HEK293 (cell line): ENCODE results near the gene ATP6V0A1.

Experiments used
- CTCF ChIA-PET: fragments of 350-600 bp; formaldehyde crosslinking; extraction: SDS; loops from one replicate; lab custom pipeline; 2021; ENCODE audit warnings: antibody characterized with exemption; lab: Yijun Ruan, JAX
- POLR2A ChIA-PET: fragments of 300-600 bp; formaldehyde crosslinking; extraction: SDS; loops from one replicate; lab custom pipeline; 2020; ENCODE audit warnings: antibody characterized with exemption, inconsistent platforms; lab: Yijun Ruan, JAX
- H3K27ac ChIP-seq: fragments of 200-500 bp; sonication (Bioruptor generic); 2 replicates; pipeline ENCODE4 v1.5.1; 2014; ENCODE audit warnings: low read depth, low read length, control low read depth, inconsistent platforms; ENCODE audit errors: extremely low read depth
- H3K36me3 ChIP-seq, 2 experiments: fragments of 200-500 bp in 1 of 2; sonication (Bioruptor generic) in 1 of 2; 1 replicate in 1 of 2; 2 replicates in 1 of 2; pipeline ENCODE4 v1.5.1; 2014 to 2017; ENCODE audit warnings: inconsistent platforms in 2 of 2, low read length in 2 of 2; ENCODE audit not compliant: control insufficient read depth in 2 of 2, insufficient read depth in 1 of 2
- H3K4me1 ChIP-seq: fragments of 200-500 bp; sonication (Bioruptor generic); 2 replicates; pipeline ENCODE4 v1.5.1; 2014; ENCODE audit warnings: mild to moderate bottlenecking, low read length, inconsistent platforms; ENCODE audit not compliant: control insufficient read depth, insufficient read depth
- H3K4me3 ChIP-seq: 2 replicates; pipeline ENCODE4 v1.5.1; 2011; ENCODE audit warnings: low read depth, mild to moderate bottlenecking, control low read depth, low read length, moderate library complexity
- H3K9me3 ChIP-seq: fragments of 200-500 bp; sonication (Bioruptor generic); 2 replicates; pipeline ENCODE4 v1.5.1; 2014; ENCODE audit warnings: low read depth, low read length, inconsistent platforms; ENCODE audit not compliant: control insufficient read depth, insufficient read depth
- GLI2 ChIP-seq: fragments of 450-650 bp; formaldehyde crosslinking; IDR thresholded peaks from 2 replicates; pipeline ENCODE4; 2017; ENCODE audit warnings: missing biosample characterization, missing genetic modification characterization, low read depth, borderline replicate concordance
- IKZF3 ChIP-seq: fragments of 450-650 bp; IDR thresholded peaks from 2 replicates; pipeline ENCODE4 v1.5.0; 2018; ENCODE audit warnings: missing biosample characterization, mild to moderate bottlenecking, missing genetic modification characterization, moderate library complexity
- KLF7 ChIP-seq: fragments of 450-650 bp; formaldehyde crosslinking; IDR thresholded peaks from 2 replicates; pipeline ENCODE4 v1.5.1; 2016; ENCODE audit warnings: missing biosample characterization, missing genetic modification characterization, borderline replicate concordance
- SETDB1 ChIP-seq: IDR thresholded peaks from one replicate; pipeline ENCODE4 v1.6.1; 2017; ENCODE audit warnings: mild to moderate bottlenecking, low read length, moderate library complexity, mixed read lengths; ENCODE audit not compliant: insufficient read length
- SP2 ChIP-seq: fragments of 450-650 bp; formaldehyde crosslinking; IDR thresholded peaks from 2 replicates; pipeline ENCODE4 v1.5.1; 2016; ENCODE audit warnings: missing biosample characterization, missing genetic modification characterization
- TCF7L2 ChIP-seq: IDR thresholded peaks from 2 replicates; pipeline ENCODE4 v1.6.1; 2011; ENCODE audit warnings: low read depth, mild to moderate bottlenecking, inconsistent platforms, low read length, moderate library complexity, borderline replicate concordance
- YY2 ChIP-seq: fragments of 450-650 bp; formaldehyde crosslinking; IDR thresholded peaks from 2 replicates; pipeline ENCODE4 v1.5.1; 2016; ENCODE audit warnings: missing biosample characterization, missing genetic modification characterization
- ZBTB21 ChIP-seq: fragments of 450-650 bp; formaldehyde crosslinking; IDR thresholded peaks from 2 replicates; pipeline ENCODE4 v1.5.1; 2017; ENCODE audit warnings: missing biosample characterization, missing genetic modification characterization
- ZBTB49 ChIP-seq: fragments of 450-650 bp; formaldehyde crosslinking; IDR thresholded peaks from 2 replicates; pipeline ENCODE4 v1.5.1; 2016; ENCODE audit warnings: missing biosample characterization, missing genetic modification characterization, low read depth
- ZBTB8A ChIP-seq: fragments of 450-650 bp; formaldehyde crosslinking; IDR thresholded peaks from 2 replicates; pipeline ENCODE4 v1.5.1; 2016; ENCODE audit warnings: missing biosample characterization, missing genetic modification characterization
- ZNF10 ChIP-seq: fragments of 450-650 bp; formaldehyde crosslinking; IDR thresholded peaks from 2 replicates; pipeline ENCODE4 v1.5.1; 2017; ENCODE audit warnings: missing biosample characterization, missing genetic modification characterization
- ZNF18 ChIP-seq: fragments of 450-650 bp; formaldehyde crosslinking; IDR thresholded peaks from 2 replicates; pipeline ENCODE4 v1.5.1; 2016; ENCODE audit warnings: missing biosample characterization, missing genetic modification characterization
- ZNF184 ChIP-seq: fragments of 450-650 bp; IDR thresholded peaks from 2 replicates; pipeline ENCODE4 v1.5.1; 2018; ENCODE audit warnings: missing biosample characterization, mild to moderate bottlenecking, missing genetic modification characterization
- ZNF211 ChIP-seq: fragments of 450-650 bp; formaldehyde crosslinking; IDR thresholded peaks from 2 replicates; pipeline ENCODE4 v1.5.1; 2016; ENCODE audit warnings: low read depth, missing biosample characterization, missing genetic modification characterization
- ZNF223 ChIP-seq: fragments of 450-650 bp; formaldehyde crosslinking; IDR thresholded peaks from 2 replicates; pipeline ENCODE4 v1.5.1; 2016; ENCODE audit warnings: missing biosample characterization, missing genetic modification characterization
- ZNF302 ChIP-seq: fragments of 450-650 bp; formaldehyde crosslinking; IDR thresholded peaks from 2 replicates; pipeline ENCODE4 v1.5.1; 2016; ENCODE audit warnings: missing biosample characterization, missing genetic modification characterization, low read depth
- ZNF324 ChIP-seq: fragments of 450-650 bp; formaldehyde crosslinking; IDR thresholded peaks from 2 replicates; pipeline ENCODE4 v1.5.1; 2016; ENCODE audit warnings: missing biosample characterization, missing genetic modification characterization
- ZNF335 ChIP-seq: fragments of 450-650 bp; formaldehyde crosslinking; conservative IDR thresholded peaks from 2 replicates; pipeline ENCODE4 v1.5.1; 2016; ENCODE audit warnings: missing biosample characterization, missing genetic modification characterization
- ZNF426 ChIP-seq: fragments of 450-650 bp; formaldehyde crosslinking; IDR thresholded peaks from 2 replicates; pipeline ENCODE4 v1.5.1; 2017; ENCODE audit warnings: missing biosample characterization, missing genetic modification characterization, mild to moderate bottlenecking, inconsistent platforms, moderate library complexity
- ZNF473 ChIP-seq: fragments of 450-650 bp; formaldehyde crosslinking; IDR thresholded peaks from 2 replicates; pipeline ENCODE4 v1.5.1; 2017; ENCODE audit warnings: missing biosample characterization, missing genetic modification characterization
- ZNF624 ChIP-seq: fragments of 450-650 bp; formaldehyde crosslinking; IDR thresholded peaks from 2 replicates; pipeline ENCODE4 v1.5.1; 2017; ENCODE audit warnings: missing biosample characterization, missing genetic modification characterization
- ZNF626 ChIP-seq: fragments of 450-650 bp; sonication (Bioruptor Pico); formaldehyde crosslinking; IDR thresholded peaks from 2 replicates; pipeline ENCODE4 v1.5.1; 2018; ENCODE audit warnings: missing biosample characterization, missing genetic modification characterization, inconsistent platforms
- ZNF701 ChIP-seq: fragments of 450-650 bp; formaldehyde crosslinking; IDR thresholded peaks from 2 replicates; pipeline ENCODE4 v1.5.1; 2016; ENCODE audit warnings: missing biosample characterization, missing genetic modification characterization
- ZNF785 ChIP-seq: fragments of 450-650 bp; formaldehyde crosslinking; IDR thresholded peaks from 2 replicates; pipeline ENCODE4 v1.5.1; 2016; ENCODE audit warnings: missing biosample characterization, missing genetic modification characterization
- TF ChIP-seq, protein P1 (sequence below): fragments of 450-650 bp; formaldehyde crosslinking; IDR thresholded peaks from 2 replicates; pipeline ENCODE4 v1.5.1; 2016; ENCODE audit warnings: missing biosample characterization, missing genetic modification characterization
- TF ChIP-seq, protein P2 (sequence below): fragments of 450-650 bp; formaldehyde crosslinking; conservative IDR thresholded peaks from 2 replicates; pipeline ENCODE4 v1.5.1; 2016; ENCODE audit warnings: low read depth, missing biosample characterization, missing genetic modification characterization
- TF ChIP-seq, protein P3 (sequence below): fragments of 450-650 bp; formaldehyde crosslinking; IDR thresholded peaks from 2 replicates; pipeline ENCODE4 v1.5.1; 2016; ENCODE audit warnings: missing biosample characterization, missing genetic modification characterization

ATP6V0A1 gene

DNA sequence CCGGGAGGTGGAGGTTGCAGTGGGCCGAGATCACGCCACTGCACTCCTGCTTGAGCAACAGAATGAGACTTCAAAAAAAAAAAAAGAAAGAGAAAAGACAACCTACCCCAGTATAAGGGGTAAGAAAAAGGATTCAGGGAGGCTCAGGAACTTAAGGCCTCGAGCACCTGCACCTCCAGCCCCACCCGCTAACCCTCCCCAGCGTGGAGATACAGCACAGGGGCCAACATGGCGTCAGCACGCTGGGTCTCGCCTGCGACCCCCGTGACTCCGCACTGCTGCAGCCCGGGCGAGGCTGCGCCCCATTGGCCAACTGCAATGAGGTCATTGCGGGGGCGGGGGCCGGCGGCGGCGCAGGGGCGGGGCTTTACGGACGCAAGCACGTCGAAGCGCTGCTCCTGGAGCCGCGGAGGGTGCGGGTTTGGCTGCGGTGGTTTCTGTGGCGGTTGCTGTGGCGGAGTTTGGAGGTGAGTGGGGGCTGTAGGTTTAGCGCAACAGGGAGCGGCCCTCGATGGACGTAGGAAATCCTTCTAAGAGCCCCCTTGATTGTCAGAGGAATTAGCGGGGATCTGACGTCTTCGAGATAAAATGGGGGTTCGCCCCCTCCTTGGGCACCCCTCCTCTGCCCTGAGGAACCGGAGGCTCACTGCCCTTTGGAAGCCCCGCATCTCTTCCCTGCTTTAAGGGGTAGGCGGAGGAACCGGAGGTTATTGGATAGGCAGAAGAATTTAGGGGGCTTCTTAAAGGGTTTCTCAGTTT is at the start of gene ATP6V0A1:
ATP6V0A1 (plus strand) TSS at position 382 of the 759 bp plus-strand sequence. CDS start 2,017 bp downstream, outside the sequence.
- ChIA-PET CTCF (interaction anchor here (0.5 to 1.2 kb wide), 4 partner anchors 28 to 1839 kb away, joined by 3 read pairs; no protein-coding TSS in a partner anchor), POLR2A (interaction anchor here (0.7 to 3.7 kb wide), 5 partner anchors 31 to 528 kb away, joined by 3 to 25 read pairs (median 3); partner anchors contain the start of genes CAVIN1, ODAD4, RETREG3 and TUBG1)
- Histone ChIP-seq H3K9me3 (no peaks in the 10 kb centered on the region), H3K4me1 (peaks cover 5% of the 10 kb centered on the region), H3K27ac (peak within 1 kb of the TSS; percentile 73), H3K4me3 (peak within 1 kb of the TSS; percentile 80), H3K36me3 (peaks cover 21 to 26% of the 10 kb centered on the region in 2 experiments)
- TF ChIP-seq ZBTB8A (peak; percentile 38; the same call in 1 of the 2 replicates), ZNF335 (peak; percentile 80), GLI2 (no peak), TCF7L2 (no peak), IKZF3 (no peak), ZNF10 (no peak), ZNF473 (tag by site-specific recombination) (no peak), YY2 (tag by site-specific recombination) (0 out of 2 replicates have a peak, but pooled peaks have one; percentile 35), ZNF624 (no peak), ZNF223 (peak; percentile 8; the same call in 1 of the 2 replicates), SETDB1 (no peak), ZNF18 (tag by site-specific recombination) (no peak), KLF7 (tag by site-specific recombination) (0 out of 2 replicates have a peak, but pooled peaks have one; percentile 10), ZNF324 (tag by site-specific recombination) (0 out of 2 replicates have a peak, but pooled peaks have one; percentile 14), SP2 (peak; percentile 77), ZNF211 (no peak), ZNF785 (tag by site-specific recombination) (no peak), ZBTB49 (tag by site-specific recombination) (no peak), ZNF426 (tag by site-specific recombination) (no peak), ZNF184 (tag by site-specific recombination) (no peak), ZBTB21 (no peak; the same call in 1 of the 2 replicates), ZNF302 (tag by site-specific recombination) (no peak), ZNF701 (no peak), ZNF626 (tag by site-specific recombination) (no peak)
- TF ChIP-seq, protein P1, sequence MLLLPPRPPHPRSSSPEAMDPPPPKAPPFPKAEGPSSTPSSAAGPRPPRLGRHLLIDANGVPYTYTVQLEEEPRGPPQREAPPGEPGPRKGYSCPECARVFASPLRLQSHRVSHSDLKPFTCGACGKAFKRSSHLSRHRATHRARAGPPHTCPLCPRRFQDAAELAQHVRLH = no peak; the same call in 1 of the 2 replicates
- TF ChIP-seq, protein P2, sequence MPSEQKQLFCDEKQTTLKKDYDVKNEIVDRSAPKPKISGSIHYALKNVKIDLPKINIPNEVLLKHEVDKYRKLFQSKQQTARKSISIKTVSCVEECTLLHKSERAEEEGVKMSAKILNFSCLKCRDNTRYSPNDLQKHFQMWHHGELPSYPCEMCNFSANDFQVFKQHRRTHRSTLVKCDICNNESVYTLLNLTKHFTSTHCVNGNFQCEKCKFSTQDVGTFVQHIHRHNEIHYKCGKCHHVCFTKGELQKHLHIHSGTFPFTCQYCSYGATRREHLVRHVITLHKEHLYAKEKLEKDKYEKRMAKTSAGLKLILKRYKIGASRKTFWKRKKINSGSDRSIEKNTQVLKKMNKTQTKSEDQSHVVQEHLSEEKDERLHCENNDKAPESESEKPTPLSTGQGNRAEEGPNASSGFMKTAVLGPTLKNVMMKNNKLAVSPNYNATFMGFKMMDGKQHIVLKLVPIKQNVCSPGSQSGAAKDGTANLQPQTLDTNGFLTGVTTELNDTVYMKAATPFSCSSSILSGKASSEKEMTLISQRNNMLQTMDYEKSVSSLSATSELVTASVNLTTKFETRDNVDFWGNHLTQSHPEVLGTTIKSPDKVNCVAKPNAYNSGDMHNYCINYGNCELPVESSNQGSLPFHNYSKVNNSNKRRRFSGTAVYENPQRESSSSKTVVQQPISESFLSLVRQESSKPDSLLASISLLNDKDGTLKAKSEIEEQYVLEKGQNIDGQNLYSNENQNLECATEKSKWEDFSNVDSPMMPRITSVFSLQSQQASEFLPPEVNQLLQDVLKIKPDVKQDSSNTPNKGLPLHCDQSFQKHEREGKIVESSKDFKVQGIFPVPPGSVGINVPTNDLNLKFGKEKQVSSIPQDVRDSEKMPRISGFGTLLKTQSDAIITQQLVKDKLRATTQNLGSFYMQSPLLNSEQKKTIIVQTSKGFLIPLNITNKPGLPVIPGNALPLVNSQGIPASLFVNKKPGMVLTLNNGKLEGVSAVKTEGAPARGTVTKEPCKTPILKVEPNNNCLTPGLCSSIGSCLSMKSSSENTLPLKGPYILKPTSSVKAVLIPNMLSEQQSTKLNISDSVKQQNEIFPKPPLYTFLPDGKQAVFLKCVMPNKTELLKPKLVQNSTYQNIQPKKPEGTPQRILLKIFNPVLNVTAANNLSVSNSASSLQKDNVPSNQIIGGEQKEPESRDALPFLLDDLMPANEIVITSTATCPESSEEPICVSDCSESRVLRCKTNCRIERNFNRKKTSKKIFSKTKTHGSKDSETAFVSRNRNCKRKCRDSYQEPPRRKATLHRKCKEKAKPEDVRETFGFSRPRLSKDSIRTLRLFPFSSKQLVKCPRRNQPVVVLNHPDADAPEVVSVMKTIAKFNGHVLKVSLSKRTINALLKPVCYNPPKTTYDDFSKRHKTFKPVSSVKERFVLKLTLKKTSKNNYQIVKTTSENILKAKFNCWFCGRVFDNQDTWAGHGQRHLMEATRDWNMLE (tag by site-specific recombination) = no peak; the same call in 1 of the 2 replicates
- TF ChIP-seq, protein P3, sequence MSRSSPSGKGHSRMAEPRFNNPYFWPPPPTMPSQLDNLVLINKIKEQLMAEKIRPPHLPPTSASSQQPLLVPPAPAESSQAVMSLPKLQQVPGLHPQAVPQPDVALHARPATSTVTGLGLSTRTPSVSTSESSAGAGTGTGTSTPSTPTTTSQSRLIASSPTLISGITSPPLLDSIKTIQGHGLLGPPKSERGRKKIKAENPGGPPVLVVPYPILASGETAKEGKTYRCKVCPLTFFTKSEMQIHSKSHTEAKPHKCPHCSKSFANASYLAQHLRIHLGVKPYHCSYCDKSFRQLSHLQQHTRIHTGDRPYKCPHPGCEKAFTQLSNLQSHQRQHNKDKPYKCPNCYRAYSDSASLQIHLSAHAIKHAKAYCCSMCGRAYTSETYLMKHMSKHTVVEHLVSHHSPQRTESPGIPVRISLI (tag by site-specific recombination) = no peak; the same call in 1 of the 2 replicates
